Upper lobe of left lung (tissue), 4 donors: Measurements from ENCODE around the gene CLDN25.
"Not testable (repeated sequence)": the region's sequence is repeated elsewhere in the genome, so short reads cannot be mapped to it uniquely, and the experiment has no call there.

Experiments used
- CTCF ChIP-seq, 6 experiments: fragments of 450-650 bp in 4 of 6; fragments of 200-600 bp in 2 of 6; sonication (generic) in 2 of 6; IDR thresholded peaks; one replicate each; pipeline ENCODE4 v1.5.1; 2016 to 2019; ENCODE audit warnings: antibody characterized with exemption in 6 of 6
- EP300 ChIP-seq, 4 donors: sonication (generic); formaldehyde crosslinking; IDR thresholded peaks; one replicate each; pipeline ENCODE4 v1.5.1; 2017; ENCODE audit warnings: antibody characterized with exemption in 4 of 4, control low read depth in 2 of 4
- POLR2A ChIP-seq, 4 donors: fragments of 450-650 bp; IDR thresholded peaks; one replicate each; pipeline ENCODE4 v1.5.1; 2016 to 2017; ENCODE audit warnings: antibody characterized with exemption in 4 of 4, mild to moderate bottlenecking in 2 of 4

- not testable (repeated sequence) for TF ChIP-seq CTCF, POLR2A, EP300 (IDR thresholded peaks at IDR 0.05)
These were observed 9.4 kb downstream of the CLDN25 start for GRCh38 chr11:113789016-113789415.
